C4-2B (cell line): Measurements from ENCODE around the gene WDR49.

Experiments
- CTCF ChIP-seq: fragments of 450-650 bp; conservative IDR thresholded peaks from 2 replicates; pipeline ENCODE4 v1.5.1; 2017; ENCODE audit warnings: mild to moderate bottlenecking
- ZFX ChIP-seq: fragments of 450-650 bp; IDR thresholded peaks from 2 replicates; pipeline ENCODE4 v1.6.1; 2017

GRCh38 chr3:167467848-167468611 lies 185.7 kb downstream of the WDR49 start:
- TF ChIP-seq CTCF: no peak
- no peak for TF ChIP-seq ZFX
